GM12864 (cell line): ENCODE results near the gene SIGLEC1.

Source experiments
- DNase-seq: peaks from one replicate; pipeline ENCODE4 v3.0.0-alpha.2; 2011; ENCODE audit warnings: low read depth
- H3K4me3 ChIP-seq: 2 replicates; pipeline ENCODE4 v1.5.1; 2011; ENCODE audit warnings: mild to moderate bottlenecking, low read depth, low read length, control low read depth
- CTCF ChIP-seq: IDR thresholded peaks from 2 replicates; pipeline ENCODE4 v1.5.1; 2011; ENCODE audit warnings: low read depth, mild to moderate bottlenecking, moderate library complexity, low read length, control low read depth, inconsistent platforms; ENCODE audit errors: missing control alignments

The SIGLEC1 gene

GRCh38 chr20:3674447-3674846, 38.0 kb downstream of the SIGLEC1 start:
- DNase-seq, result no peak
- H3K4me3 ChIP-seq, result no peak overlapping the region
- no peak for TF ChIP-seq CTCF

DNA sequence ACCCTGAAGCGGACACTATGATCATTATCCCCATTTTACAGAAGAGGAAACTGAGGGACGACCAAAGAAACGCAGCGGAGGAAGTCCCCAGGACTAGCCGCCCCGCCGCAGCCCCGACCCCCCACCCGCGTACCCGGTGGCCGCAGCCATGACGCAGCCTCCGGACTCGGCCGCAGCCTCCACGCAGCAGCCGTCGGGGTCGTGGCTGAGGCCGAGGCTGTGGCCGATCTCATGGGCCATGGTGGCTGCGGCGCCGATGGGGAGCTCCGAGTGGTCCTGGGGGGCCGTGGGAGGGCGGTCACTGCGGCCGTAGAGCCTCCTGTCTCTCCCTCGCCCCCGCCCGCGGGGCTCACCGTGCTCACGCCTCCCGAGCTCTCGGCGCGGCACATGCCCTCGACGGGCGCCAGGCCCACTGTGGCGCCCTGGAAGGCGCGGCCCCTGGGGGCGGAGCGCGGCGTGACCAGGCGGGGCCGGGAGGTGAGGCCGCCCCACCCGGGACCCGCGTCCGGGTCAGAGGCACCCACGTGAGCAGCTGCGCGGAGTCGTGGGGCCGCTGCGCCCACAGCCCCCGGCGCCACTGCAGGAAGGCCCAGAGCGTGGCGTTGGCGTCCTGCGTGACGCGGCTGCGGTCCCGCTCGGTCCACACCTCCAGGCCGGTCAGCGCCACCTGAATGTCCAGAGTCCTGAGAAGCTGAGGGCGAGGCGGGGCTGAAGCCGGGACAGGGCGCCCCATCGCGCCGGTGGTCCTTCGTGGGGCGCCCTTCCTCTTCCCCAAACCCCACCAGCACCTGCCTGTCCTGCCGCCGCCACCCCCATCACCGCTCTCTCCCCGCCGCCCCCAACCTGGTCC, 39.0 kb downstream of the SIGLEC1 start:
- H3K4me3 ChIP-seq, result no peak overlapping the region
- no peak for TF ChIP-seq CTCF
- DNase-seq, result no peak

GRCh38 chr20:3672547-3673171, 39.7 kb downstream of the SIGLEC1 start:
- TF ChIP-seq CTCF, result no peak
- H3K4me3 ChIP-seq, result no peak overlapping the region
- no peak for DNase-seq

- no peak for DNase-seq
- no peak for TF ChIP-seq CTCF
- no peak overlapping the region for H3K4me3 ChIP-seq
Measured at GRCh38 chr20:3671986-3672546, 40.3 kb downstream of the SIGLEC1 start.

DNA sequence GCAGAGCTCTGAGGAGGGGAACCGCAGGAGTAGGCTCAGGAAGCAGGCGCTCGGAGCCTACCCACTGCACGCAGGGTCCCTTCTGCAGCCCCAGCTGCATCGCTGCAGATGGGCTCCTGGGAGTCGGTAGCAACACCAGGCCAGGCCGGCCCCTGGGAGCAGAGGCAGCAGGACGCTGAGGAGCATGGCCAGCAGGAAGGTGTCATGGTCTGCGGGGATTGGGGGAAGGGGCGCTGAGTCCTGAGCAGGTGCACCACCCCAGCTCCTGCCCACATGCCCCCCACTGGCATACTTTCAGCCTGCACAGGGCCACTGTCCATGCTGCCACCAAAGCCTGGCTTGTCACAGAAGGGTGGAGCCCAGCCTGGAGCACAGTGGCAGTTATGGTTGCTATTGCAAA, 41.5 kb downstream of the SIGLEC1 start:
- no peak overlapping the region for H3K4me3 ChIP-seq
- TF ChIP-seq CTCF, result no peak
- no peak for DNase-seq

DNA sequence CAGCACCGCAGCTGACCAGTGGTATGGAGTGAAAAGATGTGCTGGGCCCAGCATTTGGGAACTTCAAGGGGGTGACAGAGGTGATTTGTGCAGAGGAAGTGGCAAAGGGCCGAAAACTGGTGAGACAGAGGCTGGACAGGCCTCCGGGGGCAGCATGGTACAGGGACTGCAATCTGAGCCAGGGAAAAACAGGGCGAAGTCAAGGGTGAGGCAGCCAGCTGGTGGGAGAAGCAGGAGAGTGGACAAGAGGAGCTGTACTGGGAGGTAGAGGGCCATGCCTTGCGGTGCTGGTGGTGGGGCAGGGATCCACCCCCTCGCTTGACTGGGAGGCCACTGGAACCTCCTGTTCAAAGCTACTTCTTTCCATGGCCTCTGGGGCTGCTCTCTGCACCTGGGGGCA, 41.9 kb downstream of the SIGLEC1 start:
- TF ChIP-seq CTCF, result no peak
- DNase-seq, result no peak
- H3K4me3 ChIP-seq, result no peak overlapping the region
